ENCODE measurements around the gene KCTD3. TPM values are rescaled to one million over a fixed set of nuclear protein-coding genes. Genes with fewer than 3 reads are reported as not detected.

The KCTD3 gene
- total RNA-seq, 4 donors from 2014 or later: 33.4 to 80.4 (median 59.1) TPM

- Histone ChIP-seq H3K9me3 (no peaks in the 10 kb centered on the region), H3K4me3 (no peak overlapping the region), H3K36me3 (no peaks in the 10 kb centered on the region), H3K4me1 (no peaks in the 10 kb centered on the region), H3K27ac (no peak overlapping the region), H3K27me3 (no peaks in the 10 kb centered on the region)
- TF ChIP-seq POLR2AphosphoS5 (IDR thresholded peaks at IDR 0.05): no peak
- TF ChIP-seq POLR2A (IDR thresholded peaks at IDR 0.05): no peak
- no peak for TF ChIP-seq EP300 (IDR thresholded peaks at IDR 0.05; ENCODE audit: low read depth)
- TF ChIP-seq CTCF (IDR thresholded peaks at IDR 0.05): no peak
- intact Hi-C loops (cut with DNase I; ENCODE audit: low total_unique reads): no loop called here
- in situ Hi-C loops (cut with MboI; ENCODE audit: low pct_ligation_motif_present in 1 of 4, low pct_unique_long_range_greater_than_20kb in 1 of 4, low sequenced_read_pairs in 3 of 4): no loop called here
- 79 to 86% methylated on average over 2 of the region's 2 CpGs for WGBS, 2 donors (ENCODE audit: low coverage in 1 of 2)
- no peak for DNase-seq
Measured at GRCh38 chr1:215667761-215668160, 100.7 kb downstream of the KCTD3 start.

GRCh38 chr1:215669806-215670491 is 102.8 kb downstream of the KCTD3 start:
- 40 to 62% methylated on average over 2 to 4 of the region's 4 CpGs for WGBS, 2 donors (ENCODE audit: low coverage in 1 of 2)

More at GRCh38 chr1:215669806-215670491, 102.8 kb downstream of the KCTD3 start:
- intact Hi-C loops (cut with DNase I; ENCODE audit: low total_unique reads): no loop called here
- Histone ChIP-seq H3K4me3 (no peak overlapping the region), H3K4me1 (no peaks in the 10 kb centered on the region), H3K27ac (no peak overlapping the region), H3K36me3 (no peaks in the 10 kb centered on the region), H3K9me3 (no peaks in the 10 kb centered on the region), H3K27me3 (no peaks in the 10 kb centered on the region)
- in situ Hi-C loops (cut with MboI; ENCODE audit: low pct_ligation_motif_present in 1 of 4, low pct_unique_long_range_greater_than_20kb in 1 of 4, low sequenced_read_pairs in 3 of 4): no loop called here
- DNase-seq: no peak
- TF ChIP-seq CTCF (IDR thresholded peaks at IDR 0.05): no peak
- no peak for TF ChIP-seq EP300 (IDR thresholded peaks at IDR 0.05; ENCODE audit: low read depth)
- no peak for TF ChIP-seq POLR2AphosphoS5 (IDR thresholded peaks at IDR 0.05)
- no peak for TF ChIP-seq POLR2A (IDR thresholded peaks at IDR 0.05)

Small RNAs within 50 kb of the gene (small RNA-seq; reads per million reads assigned to genes)
- 0 reads per million in 4 donors for gene RF00108
